GM21381 (cell line): ENCODE data around the gene LRRC26.

Source experiments
- ATAC-seq: cut with Tn5 transposase; IDR thresholded peaks from one replicate; pipeline ENCODE4 v1.9.1; 2021; ENCODE audit warnings: mild to moderate bottlenecking, moderate library complexity; ENCODE audit not compliant: unreplicated experiment

LRRC26 gene

DNA sequence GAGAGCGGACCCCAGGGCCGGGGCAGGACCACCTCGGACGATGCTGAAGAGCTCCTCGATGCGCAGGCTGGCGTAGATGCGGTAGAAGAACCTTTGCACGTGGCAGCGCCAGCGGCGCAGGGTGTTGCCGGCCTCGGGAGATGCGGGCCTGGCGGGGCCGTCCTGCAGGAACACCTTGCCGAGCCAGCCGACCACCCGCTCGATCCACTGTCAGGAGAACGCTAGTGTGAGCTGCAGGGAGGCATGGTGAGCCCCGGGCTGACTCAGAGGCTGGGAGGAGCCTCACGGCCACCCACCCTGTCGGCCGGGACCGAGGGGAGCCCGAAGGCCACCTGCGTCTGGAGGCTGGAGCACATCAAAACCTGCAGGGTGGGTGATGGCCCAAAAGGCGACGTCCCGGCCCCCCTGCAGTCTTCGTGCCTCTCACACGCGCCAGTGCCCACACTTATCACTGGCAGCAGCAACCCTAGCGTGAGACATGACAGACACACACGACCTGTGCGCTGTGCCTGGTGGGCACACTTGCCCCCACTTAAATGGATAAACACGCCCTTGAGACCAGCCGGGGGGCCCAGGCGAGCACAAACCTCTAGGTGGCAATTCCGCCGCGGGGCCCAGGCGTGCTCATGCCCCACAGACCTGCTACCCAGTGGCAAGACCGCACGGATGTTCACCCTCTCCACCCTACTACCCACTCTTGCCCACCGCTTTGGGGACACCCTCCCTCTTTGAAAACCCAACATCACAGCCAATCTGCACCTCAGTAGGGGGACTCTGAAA, 15.2 kb upstream of the LRRC26 start:
- ATAC-seq, result no peak

DNA sequence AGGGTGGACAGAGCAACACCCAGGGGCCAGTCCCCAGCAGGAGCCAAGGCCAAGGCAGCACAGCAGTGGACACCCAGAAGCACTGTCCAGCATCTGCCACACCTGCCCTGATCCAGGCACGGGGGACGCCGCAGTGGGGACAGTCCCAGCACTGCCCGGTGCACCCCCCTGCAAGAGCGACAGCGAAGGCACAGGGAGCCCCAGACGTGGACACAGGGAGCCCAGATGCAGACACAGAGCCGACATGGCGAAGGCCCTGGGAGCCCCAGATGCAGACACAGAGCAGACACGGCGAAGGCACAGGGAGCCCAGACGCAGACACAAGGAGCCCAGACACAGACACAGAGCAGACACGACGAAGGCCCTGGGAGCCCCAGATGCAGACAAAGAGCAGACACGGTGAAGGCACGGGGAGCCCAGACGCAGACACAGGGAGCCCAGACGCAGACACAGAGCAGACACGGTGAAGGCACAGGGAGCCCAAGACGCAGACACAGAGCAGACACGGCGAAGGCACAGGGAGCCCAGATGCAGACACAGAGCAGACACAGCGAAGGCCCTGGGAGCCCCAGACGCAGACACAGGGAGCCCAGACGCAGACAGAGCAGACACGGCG, 14.2 kb upstream of the LRRC26 start:
- ATAC-seq, result no peak

DNA sequence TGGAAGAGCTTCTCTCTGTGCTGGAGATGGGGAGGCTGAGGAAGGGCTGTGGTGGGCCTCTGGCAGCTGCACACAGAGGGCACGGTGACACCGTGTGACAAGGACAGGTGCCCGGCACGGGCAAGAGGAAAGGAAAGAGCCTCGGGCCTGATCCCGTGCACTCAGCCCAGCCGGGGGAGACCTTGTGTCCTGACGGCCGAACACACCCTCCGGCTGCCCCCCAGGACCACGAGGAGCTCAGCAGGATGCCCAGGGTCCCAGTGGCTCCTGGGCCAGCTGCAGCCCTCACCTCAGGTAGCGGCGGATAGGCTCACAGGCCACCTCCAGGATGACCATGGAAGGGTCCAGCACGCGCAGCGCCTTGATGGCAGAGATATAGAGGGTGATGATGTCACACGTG, 13.0 kb upstream of the LRRC26 start:
- ATAC-seq, result no peak

DNA sequence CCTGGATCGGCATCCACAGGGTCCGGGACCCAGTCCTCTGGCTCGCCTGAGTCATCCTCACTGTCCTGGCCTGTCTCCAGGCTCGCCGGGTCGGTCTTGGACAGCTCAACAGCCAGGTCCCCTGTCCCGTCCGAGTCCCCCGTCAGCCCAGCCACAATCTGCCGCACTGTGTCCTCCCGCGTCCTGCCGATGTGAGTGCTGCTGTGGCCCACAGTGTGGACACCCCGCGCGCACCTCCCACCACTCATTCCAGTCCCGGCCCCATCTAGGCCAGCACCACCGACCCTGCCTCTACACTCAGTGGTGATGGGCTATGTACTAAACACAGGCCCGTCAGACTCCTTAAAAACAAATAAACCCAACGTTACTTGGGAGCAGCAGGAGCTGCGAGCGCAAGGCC, 11.8 kb upstream of the LRRC26 start:
- ATAC-seq, result no peak

DNA sequence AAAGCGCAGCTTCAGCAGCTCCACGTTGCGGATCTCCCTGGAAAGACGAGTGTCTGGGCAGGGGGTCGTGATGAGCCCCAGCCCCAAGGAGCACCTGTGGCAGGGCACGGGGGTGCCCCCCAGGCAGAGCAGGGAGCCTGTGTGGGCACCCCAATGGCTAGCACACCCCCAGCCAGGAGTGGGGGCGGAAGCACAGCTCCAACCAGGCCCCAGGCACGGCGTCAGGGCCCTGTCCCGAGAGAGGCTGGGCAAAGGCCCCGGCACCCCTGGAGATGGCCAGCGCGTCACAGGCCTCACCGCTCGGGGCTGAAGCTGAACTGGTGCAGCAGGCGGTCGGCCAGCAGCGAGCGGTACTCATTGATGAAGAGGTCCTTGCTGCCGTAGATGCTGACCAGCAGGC, 10.6 kb upstream of the LRRC26 start:
- ATAC-seq, result no peak

DNA sequence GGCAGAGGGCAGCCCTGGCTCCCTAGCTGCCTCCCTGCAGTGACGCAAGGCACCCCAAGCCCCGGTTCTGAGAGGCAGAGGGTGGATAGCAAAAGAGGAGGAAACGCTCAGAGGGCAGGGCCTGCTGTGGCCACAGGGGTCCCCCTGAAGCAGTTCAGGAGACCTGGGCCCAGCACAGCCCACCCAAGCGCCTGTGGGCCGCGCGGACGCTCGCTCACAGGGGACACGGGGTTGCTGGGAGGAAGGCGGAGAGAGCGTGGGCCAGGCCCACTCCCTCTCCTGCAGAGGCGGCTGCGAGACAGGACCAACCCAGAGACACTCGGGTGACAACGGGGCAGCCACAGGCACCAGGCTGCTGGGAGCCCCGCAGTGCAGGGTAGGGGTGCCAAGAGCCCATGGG, 9.9 kb upstream of the LRRC26 start:
- no peak for ATAC-seq

DNA sequence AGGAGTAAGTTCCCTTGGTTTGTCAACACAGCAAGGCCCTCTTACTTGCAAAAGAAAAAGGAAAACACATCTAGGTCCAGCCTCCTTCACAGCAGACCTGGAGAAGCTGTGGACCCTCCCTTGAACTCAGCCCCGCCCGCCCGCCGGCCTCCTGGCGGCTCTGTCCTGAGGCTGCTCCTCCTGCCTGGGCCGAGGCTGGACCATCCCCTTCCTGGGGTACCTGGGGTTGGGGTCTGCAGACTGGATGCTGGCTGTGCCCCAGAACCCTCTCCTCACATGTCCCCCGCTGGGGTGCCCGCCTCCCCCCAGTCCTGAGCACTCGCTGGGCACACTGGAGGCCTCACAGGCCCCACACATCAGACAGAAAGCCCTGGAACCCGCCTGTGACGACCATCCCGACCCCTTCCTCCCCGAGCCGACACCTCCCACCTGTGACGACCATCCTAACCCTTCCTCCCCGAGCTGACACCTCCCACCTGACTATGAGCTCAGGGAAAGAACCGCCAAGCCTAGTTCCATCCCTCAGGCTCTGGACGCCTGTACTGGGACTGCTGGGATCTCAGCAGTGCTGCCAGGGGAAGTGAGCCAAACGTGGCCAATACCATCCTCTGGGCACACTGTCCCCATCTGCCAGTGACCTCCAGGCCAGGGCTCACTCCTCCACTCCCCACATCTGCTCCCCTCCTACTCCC, 9.2 kb upstream of the LRRC26 start:
- ATAC-seq, result no peak

DNA sequence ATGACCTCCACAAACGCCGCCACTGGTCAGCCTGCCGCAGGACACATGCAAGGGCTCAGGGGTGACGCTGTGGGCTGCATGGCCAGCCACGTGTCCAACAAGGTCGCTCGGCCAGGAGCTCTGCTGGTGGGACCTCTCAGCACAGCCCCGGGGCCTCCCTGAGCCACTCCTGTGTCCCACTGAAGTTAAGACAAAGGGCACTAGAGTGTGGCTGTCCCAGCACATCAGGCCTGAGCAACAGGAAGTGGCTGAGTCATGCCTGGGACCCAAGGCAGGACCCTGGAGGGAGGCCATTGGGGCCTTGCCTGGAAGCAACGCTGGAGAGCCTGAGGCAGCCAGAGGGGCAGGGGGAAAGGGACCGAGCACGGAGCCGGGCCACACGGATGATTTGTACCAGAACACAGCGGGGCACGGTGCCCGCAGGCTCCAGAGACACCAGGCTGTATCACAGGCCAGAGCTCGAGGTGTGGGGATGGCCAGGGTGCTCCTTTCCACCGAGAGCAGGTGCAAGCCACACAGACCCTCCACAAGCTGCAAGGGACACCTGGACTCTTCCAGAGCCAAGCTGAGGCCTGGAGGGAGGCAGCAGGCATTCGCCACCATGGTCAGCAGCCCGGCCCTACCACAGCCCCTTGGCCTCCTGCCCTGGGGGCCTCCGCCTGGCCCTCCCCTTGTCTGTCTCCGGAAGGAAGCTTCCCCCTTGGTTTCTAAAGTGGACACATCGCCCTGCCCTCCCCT, 8.5 kb upstream of the LRRC26 start:
- ATAC-seq, result no peak

DNA sequence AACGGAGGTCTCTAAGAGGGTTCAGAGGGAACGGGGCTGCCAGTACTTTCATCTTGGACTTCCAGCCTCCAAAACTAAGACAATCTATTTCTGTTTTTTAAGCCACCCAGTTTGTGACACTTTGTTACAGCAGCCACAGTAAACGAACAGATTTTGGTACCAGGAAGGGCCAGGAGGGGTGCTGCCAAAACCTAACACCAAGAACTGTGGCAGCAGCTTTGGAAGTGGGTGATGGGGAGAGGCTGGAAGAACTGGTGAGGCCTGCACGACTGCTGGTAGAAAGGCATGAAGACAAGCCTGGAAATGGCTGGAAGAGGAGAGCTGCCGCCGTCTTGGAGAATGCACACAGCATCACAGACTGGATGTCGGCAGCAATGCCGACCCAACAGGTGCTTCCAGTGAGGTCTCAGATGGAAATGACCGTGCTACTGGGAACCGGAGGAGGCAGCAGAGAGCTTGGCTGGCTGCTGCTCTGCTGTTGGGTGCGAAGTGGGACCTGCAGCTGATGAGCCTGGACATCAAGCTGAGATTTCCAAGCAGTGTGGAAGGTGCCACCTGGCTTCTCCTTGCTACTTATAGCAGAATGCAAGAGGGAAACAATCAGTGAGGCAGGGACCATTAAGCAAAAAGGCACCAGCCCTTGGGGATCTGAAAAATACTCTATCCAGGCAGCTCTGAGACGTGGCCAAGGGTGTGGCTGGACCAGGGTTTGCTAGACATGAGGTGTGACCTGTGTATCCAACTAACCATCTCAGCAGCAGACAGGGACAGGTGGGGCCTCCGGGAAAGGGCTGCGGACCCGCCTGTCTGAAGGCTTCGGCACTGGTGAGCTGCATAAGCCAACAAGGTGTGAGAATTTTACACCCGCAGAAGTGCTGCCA, 6.7 kb upstream of the LRRC26 start:
- ATAC-seq, result no peak

DNA sequence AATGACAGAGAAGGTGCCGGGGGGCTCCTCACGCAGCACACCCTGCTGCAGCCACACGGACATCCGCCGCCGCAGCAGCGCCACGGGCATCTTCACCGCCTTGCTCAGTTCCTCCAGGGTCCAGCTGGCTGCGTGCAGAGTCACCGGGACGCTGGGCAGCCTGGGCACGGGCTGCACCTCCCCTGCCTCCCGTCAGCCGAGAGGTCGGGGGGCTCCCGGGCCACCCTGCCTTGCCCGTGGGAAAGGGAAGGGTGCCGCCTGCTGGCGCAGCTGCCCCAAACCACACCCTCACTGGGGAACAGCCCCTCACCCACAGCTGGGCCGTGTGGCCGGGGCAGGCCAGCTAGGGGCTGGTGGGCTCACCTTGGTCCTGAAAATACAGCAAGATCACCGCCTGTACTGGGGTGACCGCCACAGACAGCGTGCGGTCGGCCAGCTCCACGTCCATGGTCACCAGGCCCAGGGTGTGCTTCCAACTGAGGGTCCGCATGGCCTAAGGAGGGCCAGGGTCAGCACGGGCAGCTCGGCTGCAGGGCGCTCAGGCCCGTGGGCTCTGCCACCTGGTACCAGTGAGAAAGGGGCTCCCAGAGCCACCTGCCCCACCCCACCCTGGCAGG, 5.6 kb upstream of the LRRC26 start:
- no peak for ATAC-seq

DNA sequence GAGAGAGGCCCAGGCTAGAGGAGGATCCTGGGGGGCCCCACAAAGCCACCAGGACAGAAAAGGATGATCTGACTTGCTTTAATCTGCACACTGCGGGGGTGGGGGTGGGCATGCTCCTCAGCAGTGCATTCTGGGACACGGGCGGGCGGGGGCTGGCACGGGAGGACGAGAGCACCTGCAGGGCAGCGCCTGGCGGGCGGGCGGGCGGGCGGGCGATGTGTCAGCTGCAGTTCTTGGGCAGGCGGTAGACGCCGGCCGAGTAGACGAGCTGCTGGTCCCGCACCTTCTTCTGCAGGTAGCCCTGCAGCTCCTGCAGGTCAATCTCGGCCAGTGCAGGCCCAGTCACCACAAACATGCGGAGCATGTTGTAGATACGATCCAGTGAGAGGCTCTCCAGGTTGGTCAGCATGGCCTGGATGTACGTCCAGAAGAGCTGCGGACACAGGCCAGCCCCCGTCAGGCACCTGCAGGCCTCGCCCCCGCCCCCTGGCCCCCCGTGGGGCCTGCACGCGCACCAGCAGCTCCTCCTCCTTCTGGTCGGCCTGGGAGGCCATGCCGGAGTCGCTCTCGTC, 5.0 kb upstream of the LRRC26 start:
- ATAC-seq, result no peak

DNA sequence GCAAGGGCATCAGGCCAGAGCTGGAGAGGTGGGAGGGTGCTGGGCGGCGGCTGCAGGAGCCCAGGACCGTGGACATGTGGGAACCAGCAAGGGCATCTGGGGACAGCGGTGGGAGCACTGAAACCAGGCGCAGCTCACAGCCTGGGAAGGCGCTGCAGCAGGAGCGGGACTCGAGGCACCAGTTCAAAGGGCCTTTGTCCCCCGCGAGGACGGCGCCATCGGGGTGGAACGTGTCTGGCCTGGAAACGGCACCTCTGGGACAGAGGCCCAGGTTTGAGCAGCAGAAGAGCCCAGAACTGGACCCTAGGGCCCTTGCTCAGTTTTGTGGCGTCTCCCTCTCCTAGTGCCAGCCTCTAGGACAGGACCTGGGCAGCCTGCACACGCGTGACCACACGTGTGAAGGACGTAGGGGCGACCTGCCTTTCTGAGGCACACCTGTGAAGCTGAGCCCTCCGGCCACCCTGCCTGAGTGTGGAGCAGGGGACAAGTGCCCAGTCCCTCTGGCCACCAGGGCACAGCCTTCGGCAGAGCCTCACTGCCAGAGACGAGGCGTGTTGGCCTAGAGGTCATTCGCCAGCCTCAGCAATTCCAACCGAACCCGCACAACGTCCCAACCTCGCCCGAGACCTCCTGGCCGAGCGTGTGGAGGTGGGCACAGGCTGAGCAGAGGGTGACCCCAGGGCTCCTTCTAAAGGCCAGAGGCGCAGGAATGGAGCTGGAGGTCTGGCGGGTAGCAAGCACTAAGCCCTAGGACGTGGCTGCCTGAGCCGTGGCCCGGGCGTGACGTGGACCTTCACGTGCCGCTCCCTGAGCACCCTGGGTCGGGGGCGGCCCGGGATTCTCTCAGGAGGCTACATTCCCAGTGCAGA, 4.2 kb upstream of the LRRC26 start:
- no peak for ATAC-seq

DNA sequence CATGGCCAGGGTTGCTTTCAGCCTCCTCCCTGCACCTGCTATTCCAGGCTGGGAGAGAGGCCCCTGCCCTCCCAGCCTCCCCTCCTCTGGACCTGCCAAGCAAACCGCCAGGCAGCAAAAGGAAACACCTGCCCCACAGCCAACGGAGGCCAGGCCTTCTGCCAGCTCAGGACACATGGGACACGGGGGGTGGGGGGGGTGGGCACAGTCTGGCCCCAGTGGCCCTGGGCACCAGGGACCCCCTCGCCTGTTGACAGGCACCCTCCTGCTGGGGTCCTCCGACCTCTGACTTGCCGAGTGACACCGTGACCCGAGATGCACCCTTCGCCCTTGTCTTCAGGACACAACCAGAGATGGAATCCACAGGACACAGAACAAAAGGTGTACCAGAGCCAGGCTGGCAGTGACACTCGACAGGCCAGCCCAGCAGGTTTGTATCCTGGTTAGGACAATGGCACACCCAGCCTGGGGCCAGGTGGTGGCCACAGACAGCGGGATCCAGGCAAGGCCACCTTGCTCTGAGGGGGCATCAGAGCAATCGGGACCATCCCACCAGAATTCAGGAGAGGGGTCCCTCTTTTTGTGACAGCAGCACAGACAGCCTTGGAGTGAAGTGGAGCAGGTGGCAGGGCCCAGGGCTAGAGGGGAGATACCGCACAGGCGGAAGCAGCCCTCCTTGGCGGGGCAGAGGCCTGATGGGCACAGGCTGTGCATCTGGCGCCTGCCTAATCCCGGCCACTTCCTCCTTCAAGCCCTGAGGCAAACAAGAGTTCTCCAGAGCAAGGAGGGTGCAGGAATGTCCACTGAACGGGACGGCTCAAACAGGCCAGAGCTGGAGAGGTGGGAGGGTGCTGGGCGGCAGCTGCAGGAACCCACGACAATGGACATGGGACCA, 3.3 kb upstream of the LRRC26 start:
- ATAC-seq, result no peak

DNA sequence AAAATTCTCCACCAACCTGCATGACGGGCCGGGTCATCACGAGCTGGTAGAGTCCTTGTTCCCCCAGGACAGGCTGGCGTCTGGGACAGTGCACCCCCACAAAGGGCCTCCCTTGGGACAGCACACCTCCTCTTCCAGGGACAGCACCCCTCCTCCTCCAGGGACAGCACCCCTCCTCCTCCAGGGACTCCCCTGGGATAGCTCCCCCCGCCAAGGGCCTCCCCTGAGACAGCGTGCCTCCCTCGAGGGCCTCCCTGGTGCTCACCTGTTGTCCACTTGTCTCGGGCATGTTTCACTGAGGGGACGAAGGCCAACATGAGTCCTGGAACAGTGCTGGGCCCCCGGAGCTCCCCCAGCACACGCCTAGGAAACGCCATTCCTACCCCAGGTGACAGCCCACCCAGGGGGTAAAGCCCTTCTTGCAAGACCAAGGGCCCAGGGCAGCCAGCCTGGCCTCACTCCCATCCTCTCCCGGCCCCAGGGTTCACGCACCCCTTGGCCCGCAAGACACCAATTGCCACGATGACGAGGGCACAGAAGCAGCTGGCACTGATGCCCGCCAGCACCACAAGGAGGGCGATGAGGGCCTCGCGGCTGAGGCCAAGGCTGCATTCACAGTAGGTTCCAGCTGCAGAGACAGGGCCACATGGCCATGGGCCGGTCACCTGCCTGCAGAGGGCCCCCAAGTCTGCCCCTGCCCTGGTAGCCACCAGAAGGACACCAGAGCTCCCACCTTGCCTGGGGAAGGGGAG, 1.5 kb upstream of the LRRC26 start:
- no peak for ATAC-seq

DNA sequence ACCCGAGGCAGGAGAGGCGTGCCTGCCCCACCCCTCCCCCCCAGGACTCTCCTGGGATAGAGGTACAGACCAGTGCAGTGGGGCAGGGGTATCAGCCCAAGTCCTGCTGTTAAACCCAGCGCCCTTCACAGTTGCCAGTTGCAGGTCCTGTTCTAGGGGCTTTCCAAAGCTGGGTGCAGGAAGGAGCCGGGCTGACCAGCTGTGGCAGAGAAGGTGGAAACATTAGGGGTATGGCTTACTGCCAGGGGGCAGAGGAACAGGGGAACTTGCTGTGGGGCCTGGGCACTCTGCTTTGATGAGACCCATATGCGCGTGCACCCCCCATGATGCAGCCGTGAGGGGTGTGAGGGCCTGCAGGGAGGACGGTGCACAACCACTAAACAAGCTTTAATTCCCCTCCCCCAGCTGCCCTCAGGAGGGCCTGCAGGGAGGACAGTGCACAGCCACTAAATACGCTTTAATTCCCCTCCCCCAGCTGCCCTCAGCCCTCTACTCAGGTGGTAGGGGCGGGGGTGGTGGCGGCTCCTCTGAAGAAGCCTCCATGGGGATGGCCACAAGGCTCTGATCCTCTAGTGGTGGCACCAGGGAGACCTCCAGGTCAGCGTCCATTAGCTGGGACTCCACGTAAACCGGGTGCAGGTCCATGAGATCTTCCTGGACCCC, 766 bp upstream of the LRRC26 start:
- no peak for ATAC-seq
